Measurements from ENCODE around the gene ING1. TPM values are rescaled to one million over a fixed set of nuclear protein-coding genes. Genes with fewer than 3 reads are reported as not detected.

ING1 gene
- total RNA-seq, 1 donor from 2014 or later = 16.2 TPM

GRCh38 chr13:110769097-110769496 is 55.6 kb downstream of the ING1 start:
- intact Hi-C loops (cut with micrococcal nuclease) = no loop called here

- intact Hi-C loops (cut with micrococcal nuclease) = no loop called here
Observed at GRCh38 chr13:110770678-110771077, 57.2 kb downstream of the ING1 start.

GRCh38 chr13:110771194-110771593 is 57.7 kb downstream of the ING1 start:
- intact Hi-C loops (cut with micrococcal nuclease) = no loop called here

GRCh38 chr13:110772091-110772984 is 58.8 kb downstream of the ING1 start:
- intact Hi-C loops (cut with micrococcal nuclease) = no loop called here

Other genes with a start within 250 kb of the ING1 start
- gene RAB20, start 152.0 kb upstream of the ING1 start, total RNA-seq = 1.5 and 2.3 TPM in 2 replicates
- 20.6 and 24.6 TPM in 2 replicates for gene NAXD, start 98.2 kb upstream of the ING1 start, total RNA-seq
- 74.9 and 79.8 TPM in 2 replicates for gene CARS2, start 7.6 kb upstream of the ING1 start, total RNA-seq
- gene ANKRD10, start 201.4 kb downstream of the ING1 start, total RNA-seq = 124 and 126 TPM in 2 replicates

All from T-helper 2 cell treated with Interferon-gamma antibody and Interleukin-4, amounts not matched to agents 100 ng/mL and 5 ng/mL, for 36 hours (primary cell).